Caco-2 (cell line): Measurements from ENCODE around the gene GRID1. TPM values are rescaled to one million over a fixed set of nuclear protein-coding genes. Genes with fewer than 3 reads are reported as not detected.
A peak's percentile ranks its signal among the peaks of the same experiment; 100 is the strongest.

ENCODE experiments used
- BruUV-seq: library from RNA; stranded (reverse); fragments of 400-500 nt; replicated peaks from 2 replicates; lab custom pipeline; 2021; lab: Mats Ljungman, UMichigan
- CTCF ChIA-PET: fragments of 300-600 bp; sonication (Branson Sonifier 250); formaldehyde crosslinking; loops from one replicate; lab custom pipeline; 2022; ENCODE audit warnings: antibody characterized with exemption; lab: Charles Lee
- POLR2A ChIA-PET: fragments of 300-600 bp; sonication (Branson Sonifier 250); formaldehyde crosslinking; loops from one replicate; lab custom pipeline; 2022; ENCODE audit warnings: antibody characterized with exemption; lab: Charles Lee
- DNase-seq, 2 experiments: peaks; one replicate each; pipeline versions ENCODE4 v3.0.0 to v3.0.0-alpha.2; 2020 to 2022
- H3K27me3 ChIP-seq: replicated peaks from 2 replicates; pipeline ENCODE4 v1.6.0; 2011; ENCODE audit warnings: low read length; ENCODE audit not compliant: control insufficient read depth, insufficient read depth
- H3K36me3 ChIP-seq: 2 replicates; pipeline ENCODE4 v1.5.1; 2011; ENCODE audit warnings: low read length; ENCODE audit not compliant: control insufficient read depth, insufficient read depth
- H3K4me1 ChIP-seq: fragments of 250-450 bp; sonication (Bioruptor Pico); 2 replicates; pipeline ENCODE4 v1.5.1; 2020; ENCODE audit warnings: mild to moderate bottlenecking
- H3K4me3 ChIP-seq: 2 replicates; pipeline ENCODE4 v1.5.1; 2011; ENCODE audit warnings: low read depth, mild to moderate bottlenecking, control low read depth, low read length
- H3K9me3 ChIP-seq: fragments of 250-450 bp; sonication (Bioruptor Pico); 2 replicates; pipeline ENCODE4 v1.5.1; 2020; ENCODE audit warnings: mild to moderate bottlenecking, moderate library complexity
- H3K27ac Mint-ChIP-seq: one replicate; pipeline ENCODE4 v1.8.0; 2022; ENCODE audit warnings: mixed read lengths; ENCODE audit not compliant: unreplicated experiment
- H3K27me3 Mint-ChIP-seq: one replicate; pipeline ENCODE4 v1.8.0; 2022; ENCODE audit warnings: mixed read lengths; ENCODE audit not compliant: insufficient read depth, unreplicated experiment
- H3K36me3 Mint-ChIP-seq: one replicate; pipeline ENCODE4 v1.8.0; 2022; ENCODE audit warnings: mild to moderate bottlenecking, mixed read lengths; ENCODE audit not compliant: insufficient read depth, unreplicated experiment
- H3K4me1 Mint-ChIP-seq: one replicate; pipeline ENCODE4 v1.8.0; 2022; ENCODE audit warnings: low read depth, mixed read lengths; ENCODE audit not compliant: unreplicated experiment
- H3K4me3 Mint-ChIP-seq: one replicate; pipeline ENCODE4 v1.8.0; 2022; ENCODE audit warnings: mild to moderate bottlenecking, moderate library complexity, mixed read lengths; ENCODE audit not compliant: unreplicated experiment
- H3K9me3 Mint-ChIP-seq: one replicate; pipeline ENCODE4 v1.8.0; 2022; ENCODE audit warnings: mixed read lengths; ENCODE audit not compliant: unreplicated experiment
- CTCF ChIP-seq, 2 experiments: fragments of 200-600 bp in 1 of 2; IDR thresholded peaks; 1 replicate in 1 of 2; 2 replicates in 1 of 2; pipeline versions ENCODE4 v1.5.1 to v1.8.0; 2011 to 2022; ENCODE audit warnings: antibody characterized with exemption in 1 of 2, control low read depth in 1 of 2, inconsistent platforms in 1 of 2, low read depth in 1 of 2, low read length in 1 of 2, mild to moderate bottlenecking in 1 of 2, moderate library complexity in 1 of 2; ENCODE audit not compliant: insufficient read depth in 1 of 2, severe bottlenecking in 1 of 2, unreplicated experiment in 1 of 2
- intact Hi-C: fragments of 100-400 bp; cut with micrococcal nuclease; formaldehyde crosslinking; loops from one replicate; pipeline ENCODE4 v1.10.0; 2022; ENCODE audit not compliant: unreplicated experiment
- total RNA-seq: library from RNA; stranded (reverse); gene quantifications from 2 replicates; pipeline ENCODE4 v1.2.3, GENCODE V29; 2022

Gene GRID1
- total RNA-seq, 1 experiment from 2014 or later = 8.0 TPM

- no peak overlapping the region for H3K4me3 ChIP-seq
- CTCF ChIA-PET = interaction anchor here (0.5 kb wide), 1 partner anchor 1470 kb away, joined by 8 read pairs; no protein-coding TSS in a partner anchor
- DNase-seq = no peak
- Mint-ChIP-seq H3K27me3 (peaks cover 22% of the 10 kb centered on the region), H3K27ac (no peak overlapping the region), H3K36me3 (no peaks in the 10 kb centered on the region), H3K9me3 (no peaks in the 10 kb centered on the region), H3K4me3 (no peak overlapping the region), H3K4me1 (no peaks in the 10 kb centered on the region)
- TF ChIP-seq CTCF (IDR thresholded peaks at IDR 0.05; ENCODE audit: insufficient read depth in 1 of 2, low read depth in 1 of 2, low read length in 1 of 2, severe bottlenecking in 1 of 2, unreplicated experiment in 1 of 2) = no peak
- H3K4me1 ChIP-seq = no peaks in the 10 kb centered on the region
- intact Hi-C loops = no loop called here
- no peaks in the 10 kb centered on the region for H3K9me3 ChIP-seq
- no peaks in the 10 kb centered on the region for H3K36me3 ChIP-seq
- POLR2A ChIA-PET = no interaction called here
- BruUV-seq = no TSS peak
- H3K27me3 ChIP-seq = no peaks in the 10 kb centered on the region
Observed at GRCh38 chr10:86292462-86293395, 73.9 kb downstream of the GRID1 start.

- peak in 1 of 2 experiments; percentile 6 for TF ChIP-seq CTCF (IDR thresholded peaks at IDR 0.05; ENCODE audit: insufficient read depth in 1 of 2, low read depth in 1 of 2, low read length in 1 of 2, severe bottlenecking in 1 of 2, unreplicated experiment in 1 of 2)
- no peaks in the 10 kb centered on the region for H3K27me3 ChIP-seq
- Mint-ChIP-seq H3K27ac (no peak overlapping the region), H3K36me3 (no peaks in the 10 kb centered on the region), H3K4me1 (no peaks in the 10 kb centered on the region), H3K4me3 (no peak overlapping the region), H3K9me3 (no peaks in the 10 kb centered on the region), H3K27me3 (peaks cover 20% of the 10 kb centered on the region)
- POLR2A ChIA-PET = no interaction called here
- CTCF ChIA-PET = no interaction called here
- no peak for DNase-seq
- no peaks in the 10 kb centered on the region for H3K36me3 ChIP-seq
- intact Hi-C loops = no loop called here
- no TSS peak for BruUV-seq
- H3K4me3 ChIP-seq = no peak overlapping the region
- no peaks in the 10 kb centered on the region for H3K9me3 ChIP-seq
- no peaks in the 10 kb centered on the region for H3K4me1 ChIP-seq
Observed at GRCh38 chr10:86291616-86292340, 74.8 kb downstream of the GRID1 start.

DNA sequence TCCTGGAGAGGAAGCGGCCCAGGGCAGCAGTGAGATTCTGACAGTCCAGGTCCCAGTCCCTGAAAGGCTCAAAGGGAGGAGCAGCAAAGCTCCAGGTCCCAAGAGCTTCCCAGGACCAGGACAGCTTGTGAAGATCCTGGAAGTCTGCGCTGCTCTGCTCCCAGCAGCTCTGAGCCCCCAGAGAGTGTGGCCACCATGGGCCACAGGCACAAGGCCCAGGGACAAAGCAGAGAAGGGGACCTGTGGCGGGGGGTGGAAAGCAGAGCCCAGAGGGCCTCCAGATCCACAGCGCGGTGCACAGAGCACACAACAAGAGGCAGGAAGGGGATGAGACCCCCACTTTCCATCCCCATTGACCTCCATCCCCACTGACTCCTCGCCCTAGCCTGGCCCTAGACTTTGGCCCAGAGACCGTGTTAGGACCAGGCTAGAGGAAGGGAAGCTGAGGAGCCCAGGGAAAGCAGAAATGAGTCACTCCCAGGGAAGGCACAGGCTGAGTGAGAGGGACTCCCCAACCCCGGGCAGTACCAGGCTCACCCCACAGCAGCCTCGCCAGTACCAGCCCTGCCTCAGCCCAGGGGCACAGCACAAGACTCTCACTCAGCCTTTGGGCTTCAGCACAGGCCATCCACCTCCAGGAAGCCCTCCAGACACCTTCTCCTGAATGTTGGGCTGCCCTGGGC is 75.5 kb downstream of the GRID1 start:
- no peak overlapping the region for H3K27ac Mint-ChIP-seq
- H3K36me3 ChIP-seq = no peaks in the 10 kb centered on the region
- ChIA-PET CTCF (interaction anchor here (0.5 kb wide), 1 partner anchor 31 kb away, joined by 3 read pairs; no protein-coding TSS in a partner anchor), POLR2A (no interaction called here)
- H3K36me3 Mint-ChIP-seq = no peaks in the 10 kb centered on the region
- H3K4me1 ChIP-seq = no peaks in the 10 kb centered on the region
- intact Hi-C loops = no loop called here
- DNase-seq = no peak
- H3K4me3 ChIP-seq = no peak overlapping the region
- no peak for TF ChIP-seq CTCF (IDR thresholded peaks at IDR 0.05; ENCODE audit: insufficient read depth in 1 of 2, low read depth in 1 of 2, low read length in 1 of 2, severe bottlenecking in 1 of 2, unreplicated experiment in 1 of 2)
- H3K9me3 ChIP-seq = no peaks in the 10 kb centered on the region
- no peaks in the 10 kb centered on the region for H3K9me3 Mint-ChIP-seq
- H3K27me3 ChIP-seq = no peaks in the 10 kb centered on the region
- H3K4me1 Mint-ChIP-seq = no peaks in the 10 kb centered on the region
- BruUV-seq = no TSS peak
- H3K4me3 Mint-ChIP-seq = no peak overlapping the region
- peaks cover 20% of the 10 kb centered on the region for H3K27me3 Mint-ChIP-seq
